T-cell (primary cell): ENCODE measurements around the gene RASSF4. TPM values are rescaled to one million over a fixed set of nuclear protein-coding genes. Genes with fewer than 3 reads are reported as not detected.

ENCODE experiments used
- ATAC-seq, 4 experiments: fragments of 200-7000 bp in 3 of 4; fragments of 150-1000 bp in 1 of 4; cut with Tn5 transposase; replicated peaks in 1 of 4; 1 replicate in 3 of 4; 2 replicates in 1 of 4; pipeline ENCODE4 v1.10.0; 2021; ENCODE audit warnings: moderate library complexity in 3 of 4, mild to moderate bottlenecking in 2 of 4, moderate number of reproducible peaks in 1 of 4
- CTCF ChIA-PET, 2 donors: fragments of 300-600 bp; sonication (Branson Sonifier 250); formaldehyde crosslinking; loops; one replicate each; lab custom pipeline; 2022; ENCODE audit warnings: antibody characterized with exemption in 2 of 2; lab: Charles Lee
- POLR2A ChIA-PET, 2 donors: fragments of 300-600 bp; sonication (Branson Sonifier 250); formaldehyde crosslinking; loops; one replicate each; lab custom pipeline; 2022; ENCODE audit warnings: antibody characterized with exemption in 2 of 2; lab: Charles Lee
- DNase-seq, 35 experiments: peaks; one replicate each; pipeline versions ENCODE4 v3.0.0 to v3.0.0-alpha.2; 2013 to 2023
- H3K27ac ChIP-seq: one replicate; pipeline ENCODE4 v1.5.1; 2013; ENCODE audit warnings: low read length
- H3K27me3 ChIP-seq, 2 experiments: replicated peaks in 1 of 2; 1 replicate in 1 of 2; 2 replicates in 1 of 2; pipeline versions ENCODE4 v1.6.1 to v1.7.0; 2013; ENCODE audit warnings: low read length in 1 of 2, mixed read lengths in 1 of 2; ENCODE audit not compliant: control insufficient read depth in 2 of 2, insufficient read depth in 2 of 2; ENCODE audit errors: extremely low read depth in 1 of 2
- H3K36me3 ChIP-seq, 2 donors: 1 replicate in 1 of 2; 2 replicates in 1 of 2; pipeline versions ENCODE4 v1.6.1 to v1.7.0; 2013; ENCODE audit warnings: low read length in 1 of 2; ENCODE audit not compliant: control insufficient read depth in 2 of 2, insufficient read depth in 1 of 2; ENCODE audit errors: extremely low read depth in 1 of 2
- H3K4me1 ChIP-seq, 2 experiments: 1 replicate in 1 of 2; 2 replicates in 1 of 2; pipeline versions ENCODE4 v1.6.1 to v1.7.0; 2013; ENCODE audit warnings: low read length in 2 of 2, mixed read lengths in 1 of 2; ENCODE audit not compliant: insufficient read depth in 2 of 2, control insufficient read depth in 1 of 2; ENCODE audit errors: extremely low read depth in 1 of 2
- H3K4me3 ChIP-seq, 2 donors: 1 replicate in 1 of 2; 2 replicates in 1 of 2; pipeline versions ENCODE4 v1.5.1 to v1.7.0; 2013; ENCODE audit warnings: mild to moderate bottlenecking in 2 of 2, low read length in 1 of 2, moderate library complexity in 1 of 2; ENCODE audit not compliant: control insufficient read depth in 1 of 2; ENCODE audit errors: extremely low read depth in 1 of 2
- H3K9me3 ChIP-seq: 2 replicates; pipeline ENCODE4 v1.7.0; 2013
- H3K27ac Mint-ChIP-seq, 2 donors: one replicate each; pipeline ENCODE4 v1.8.0; 2020 to 2021; ENCODE audit warnings: mild to moderate bottlenecking in 2 of 2, mixed read lengths in 2 of 2
- H3K27me3 Mint-ChIP-seq, 2 donors: one replicate each; pipeline ENCODE4 v1.8.0; 2021 to 2022; ENCODE audit warnings: mixed read lengths in 2 of 2
- H3K36me3 Mint-ChIP-seq: one replicate; pipeline ENCODE4 v1.8.0; 2021; ENCODE audit warnings: mixed read lengths
- H3K4me1 Mint-ChIP-seq, 3 donors: one replicate each; pipeline ENCODE4 v1.8.0; 2020 to 2022; ENCODE audit warnings: mixed read lengths in 3 of 3, mild to moderate bottlenecking in 1 of 3
- H3K4me3 Mint-ChIP-seq, 3 donors: one replicate each; pipeline ENCODE4 v1.8.0; 2020 to 2022; ENCODE audit warnings: mild to moderate bottlenecking in 3 of 3, mixed read lengths in 3 of 3, moderate library complexity in 3 of 3
- H3K9me3 Mint-ChIP-seq, 3 donors: one replicate each; pipeline ENCODE4 v1.8.0; 2020 to 2022; ENCODE audit warnings: mixed read lengths in 3 of 3
- WGBS: methylation state at CpG from one replicate; pipeline ENCODE4 v1.1.5; 2013; ENCODE audit warnings: missing lambda C conversion rate; ENCODE audit not compliant: insufficient coverage; 5-methylcytosine and 5-hydroxymethylcytosine counted together
- total RNA-seq, 35 experiments: library from RNA in 6 of 35; stranded (reverse) in 6 of 35; fragments of 120-200 nt in 1 of 35; gene quantifications; one replicate each; pipeline versions ENCODE4 v1.2.1 to v1.2.4 and lab custom pipeline; 2013 to 2026

Gene RASSF4
- total RNA-seq, 5 donors from 2014 or later (not counting 1 experiment from before 2014, with no cell fraction given): 0.55 to 2.8 (median 1.7) TPM

GRCh38 chr10:44939691-44940401 lies 19.8 kb upstream of the RASSF4 start:
- H3K4me1 ChIP-seq: peaks cover 0 to 8% of the 10 kb centered on the region in 2 experiments
- H3K27me3 ChIP-seq: peaks cover 0 to 6% of the 10 kb centered on the region in 2 experiments
- Mint-ChIP-seq H3K36me3 (peaks cover 3% of the 10 kb centered on the region), H3K27me3 (peaks cover 12 to 14% of the 10 kb centered on the region in 2 donors), H3K4me1 (peaks cover 6 to 7% (median 6%) of the 10 kb centered on the region in 3 donors), H3K9me3 (peaks cover 7 to 37% (median 8%) of the 10 kb centered on the region in 3 donors), H3K4me3 (no peak overlapping the region), H3K27ac (no peak overlapping the region)
- DNase-seq (no peak), ATAC-seq (no peak)
- H3K27ac ChIP-seq: no peak overlapping the region
- ChIA-PET POLR2A (no interaction called here), CTCF (interaction anchor here in 1 of 2 donors (0.6 kb wide), 1 partner anchor 69 kb away, joined by 3 read pairs; no protein-coding TSS in a partner anchor)
- WGBS: no CpG with 5 or more reads among the region's 7 CpGs
- no peak overlapping the region for H3K4me3 ChIP-seq
- H3K36me3 ChIP-seq: no peaks in the 10 kb centered on the region
- no peaks in the 10 kb centered on the region for H3K9me3 ChIP-seq

GRCh38 chr10:44944354-44944753 lies 15.2 kb upstream of the RASSF4 start:
- H3K27ac Mint-ChIP-seq: no peak overlapping the region
- H3K36me3 Mint-ChIP-seq: peaks cover 3% of the 10 kb centered on the region
- H3K4me3 Mint-ChIP-seq: no peak overlapping the region
- H3K9me3 Mint-ChIP-seq: peaks cover 7 to 32% (median 12%) of the 10 kb centered on the region in 3 donors
- WGBS: no CpG with 5 or more reads among the region's 1 CpG
- H3K27ac ChIP-seq: no peak overlapping the region
- peaks cover 7 to 12% of the 10 kb centered on the region in 2 donors for H3K27me3 Mint-ChIP-seq
- no peak overlapping the region for H3K4me3 ChIP-seq
- H3K4me1 Mint-ChIP-seq: peaks cover 0 to 8% (median 0%) of the 10 kb centered on the region in 3 donors
- H3K36me3 ChIP-seq: no peaks in the 10 kb centered on the region
- DNase-seq (no peak), ATAC-seq (no peak)
- ChIA-PET CTCF (interaction anchor here in 1 of 2 donors (1.1 kb wide), 1 partner anchor 12 kb away, joined by 3 read pairs; no protein-coding TSS in a partner anchor), POLR2A (interaction anchor here in 1 of 2 donors (1.0 kb wide), 1 partner anchor 29 kb away, joined by 5 read pairs; no protein-coding TSS in a partner anchor)
- peaks cover 0 to 4% of the 10 kb centered on the region in 2 experiments for H3K27me3 ChIP-seq
- H3K9me3 ChIP-seq: no peaks in the 10 kb centered on the region
- no peaks in the 10 kb centered on the region for H3K4me1 ChIP-seq

DNA sequence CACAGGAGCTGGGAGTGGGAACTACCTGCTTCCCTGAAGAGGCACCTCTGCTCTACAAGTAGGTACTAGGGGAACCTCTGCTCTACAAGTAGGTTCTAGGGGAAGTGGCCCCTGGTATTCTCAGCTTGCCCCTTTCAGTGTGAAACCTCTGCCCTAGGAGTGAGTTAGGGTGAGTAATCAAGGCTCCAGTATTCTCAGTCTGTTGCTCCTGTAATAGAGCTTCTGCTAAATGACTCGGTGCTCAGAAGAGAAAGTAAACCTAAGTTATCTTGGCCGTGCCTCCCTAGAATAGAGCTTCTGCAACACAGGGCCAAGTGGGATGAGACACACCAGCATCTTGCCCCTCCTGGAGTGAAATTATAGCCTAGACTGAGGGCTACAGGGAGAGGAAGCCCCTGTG lies 13.4 kb upstream of the RASSF4 start:
- Histone ChIP-seq H3K4me3 (no peak overlapping the region), H3K27ac (no peak overlapping the region), H3K4me1 (no peaks in the 10 kb centered on the region), H3K27me3 (peaks cover 0 to 4% of the 10 kb centered on the region in 2 experiments), H3K36me3 (no peaks in the 10 kb centered on the region), H3K9me3 (no peaks in the 10 kb centered on the region)
- POLR2A ChIA-PET: no interaction called here
- no peak overlapping the region for H3K27ac Mint-ChIP-seq
- ATAC-seq: no peak
- H3K4me1 Mint-ChIP-seq: peaks cover 0 to 8% (median 0%) of the 10 kb centered on the region in 3 donors
- H3K4me3 Mint-ChIP-seq: no peak overlapping the region
- CTCF ChIA-PET: interaction anchor here in 1 of 2 donors (0.6 to 1.3 kb wide), 2 partner anchors 13 to 1486 kb away, joined by 3 to 5 read pairs; no protein-coding TSS in a partner anchor
- DNase-seq: no peak
- WGBS: 100% methylated on average over 1 of the region's 2 CpGs
- peaks cover 7 to 29% (median 12%) of the 10 kb centered on the region in 3 donors for H3K9me3 Mint-ChIP-seq
- H3K27me3 Mint-ChIP-seq: peaks cover 7 to 12% of the 10 kb centered on the region in 2 donors
- H3K36me3 Mint-ChIP-seq: peaks cover 4% of the 10 kb centered on the region

GRCh38 chr10:44947371-44948152 lies 12.0 kb upstream of the RASSF4 start:
- 77% methylated on average over 6 of the region's 6 CpGs for WGBS
- Histone ChIP-seq H3K27me3 (no peaks in the 10 kb centered on the region), H3K9me3 (no peaks in the 10 kb centered on the region), H3K4me3 (no peak overlapping the region), H3K27ac (no peak overlapping the region), H3K4me1 (no peaks in the 10 kb centered on the region), H3K36me3 (no peaks in the 10 kb centered on the region)
- ChIA-PET POLR2A (no interaction called here), CTCF (no interaction called here)
- Mint-ChIP-seq H3K27ac (no peak overlapping the region), H3K4me3 (no peak overlapping the region), H3K36me3 (peaks cover 6% of the 10 kb centered on the region), H3K4me1 (peaks cover 0 to 8% (median 0%) of the 10 kb centered on the region in 3 donors), H3K9me3 (peaks cover 7 to 20% (median 12%) of the 10 kb centered on the region in 3 donors), H3K27me3 (peaks cover 6 to 10% of the 10 kb centered on the region in 2 donors)
- DNase-seq (no peak), ATAC-seq (no peak)

DNA sequence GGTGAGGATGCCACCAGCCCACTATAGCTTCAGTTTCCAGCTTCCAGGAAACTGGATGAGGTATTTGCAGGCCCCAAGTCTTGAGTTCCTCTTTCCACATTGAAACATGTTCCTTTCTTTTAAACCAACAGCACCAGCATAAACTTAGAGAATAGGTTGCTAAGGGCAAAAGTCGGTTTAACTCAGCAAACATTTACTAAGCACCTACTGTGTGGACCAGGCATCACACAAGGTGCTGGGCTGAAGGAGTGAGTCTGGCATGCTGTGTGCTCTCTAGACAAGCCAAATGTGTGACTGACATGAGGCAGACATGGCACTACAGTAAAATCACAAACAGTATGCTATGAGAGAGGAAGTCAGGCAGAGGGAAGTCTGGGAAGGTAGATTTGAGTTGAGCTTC lies 11.0 kb upstream of the RASSF4 start:
- ATAC-seq: no peak
- Histone ChIP-seq H3K4me1 (no peaks in the 10 kb centered on the region), H3K27ac (no peak overlapping the region), H3K9me3 (no peaks in the 10 kb centered on the region), H3K36me3 (no peaks in the 10 kb centered on the region), H3K27me3 (no peaks in the 10 kb centered on the region), H3K4me3 (no peak overlapping the region)
- ChIA-PET POLR2A (no interaction called here), CTCF (no interaction called here)
- no peak overlapping the region for H3K4me3 Mint-ChIP-seq
- H3K27ac Mint-ChIP-seq: no peak overlapping the region
- H3K27me3 Mint-ChIP-seq: peaks cover 0 to 4% of the 10 kb centered on the region in 2 donors
- peaks cover 3% of the 10 kb centered on the region for H3K36me3 Mint-ChIP-seq
- WGBS: no CpG with 5 or more reads among the region's 1 CpG
- H3K4me1 Mint-ChIP-seq: peaks cover 0 to 8% (median 0%) of the 10 kb centered on the region in 3 donors
- H3K9me3 Mint-ChIP-seq: peaks cover 7 to 14% (median 12%) of the 10 kb centered on the region in 3 donors
- no peak for DNase-seq

- ChIA-PET CTCF (no interaction called here), POLR2A (no interaction called here)
- Histone ChIP-seq H3K27ac (no peak overlapping the region), H3K9me3 (no peaks in the 10 kb centered on the region), H3K27me3 (no peaks in the 10 kb centered on the region), H3K36me3 (no peaks in the 10 kb centered on the region), H3K4me3 (no peak overlapping the region), H3K4me1 (no peaks in the 10 kb centered on the region)
- no peak for ATAC-seq
- H3K9me3 Mint-ChIP-seq: peaks cover 5 to 10% (median 10%) of the 10 kb centered on the region in 3 donors
- H3K36me3 Mint-ChIP-seq: peaks cover 9% of the 10 kb centered on the region
- DNase-seq: no peak
- peaks cover 0 to 8% (median 0%) of the 10 kb centered on the region in 3 donors for H3K4me1 Mint-ChIP-seq
- WGBS: 93% methylated on average over 2 of the region's 5 CpGs
- H3K27ac Mint-ChIP-seq: no peak overlapping the region
- H3K4me3 Mint-ChIP-seq: no peak overlapping the region
- H3K27me3 Mint-ChIP-seq: peaks cover 0 to 2% of the 10 kb centered on the region in 2 donors
Measured at GRCh38 chr10:44949127-44949802, 10.3 kb upstream of the RASSF4 start.
